GM21737 (cell line): ENCODE measurements around the gene POLR2B.

Source experiments
- ATAC-seq: cut with Tn5 transposase; IDR thresholded peaks from one replicate; pipeline ENCODE4 v1.9.1; 2021; ENCODE audit warnings: mild to moderate bottlenecking, moderate library complexity; ENCODE audit not compliant: unreplicated experiment

POLR2B gene

DNA sequence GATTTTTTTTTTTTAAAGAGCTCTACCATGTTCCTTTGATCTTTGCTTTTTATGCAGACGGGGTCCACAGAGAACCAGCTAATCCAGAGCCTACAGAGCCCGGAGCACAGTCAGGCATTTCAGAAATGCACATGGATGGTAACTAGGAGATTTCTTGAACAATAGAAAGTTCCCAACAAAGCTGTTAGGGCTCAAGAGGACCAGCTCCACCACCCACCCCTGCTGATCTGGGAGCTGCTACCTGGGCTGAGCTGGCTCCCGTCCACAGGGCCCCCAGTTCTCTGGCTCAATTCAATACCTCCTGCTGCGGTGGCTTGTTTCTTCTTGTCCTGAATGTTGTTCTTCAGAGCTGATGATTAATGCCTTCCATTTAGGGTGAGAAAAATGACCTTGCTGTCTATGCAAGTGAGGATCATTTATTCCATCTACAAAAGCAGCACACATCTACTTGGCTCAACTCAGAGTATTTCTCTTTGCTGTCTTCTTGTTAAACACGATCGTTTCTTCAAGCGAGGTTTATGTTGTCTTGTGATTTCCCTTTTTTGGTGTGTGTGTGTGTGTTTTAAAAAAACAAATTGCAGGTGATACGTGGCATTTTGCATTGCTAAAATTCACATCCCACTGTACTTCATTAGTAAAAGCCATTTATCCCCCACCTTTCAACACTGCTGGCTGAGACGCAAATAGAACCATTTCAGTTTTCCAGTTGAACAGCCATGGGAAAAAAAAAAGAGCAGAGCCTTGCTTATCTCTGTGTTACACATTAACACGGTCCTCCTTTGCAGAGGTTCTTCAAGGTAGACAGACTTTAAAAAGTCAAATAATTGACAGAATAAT lies 100.2 kb downstream of the POLR2B start:
- no peak for ATAC-seq
